GM18520 (cell line): ENCODE data around the gene PES1.
"Not testable (repeated sequence)": the region's sequence is repeated elsewhere in the genome, so short reads cannot be mapped to it uniquely, and the experiment has no call there.

Source experiments
- ATAC-seq: cut with Tn5 transposase; IDR thresholded peaks from one replicate; pipeline ENCODE4 v1.9.1; 2021; ENCODE audit not compliant: unreplicated experiment

PES1 gene

DNA sequence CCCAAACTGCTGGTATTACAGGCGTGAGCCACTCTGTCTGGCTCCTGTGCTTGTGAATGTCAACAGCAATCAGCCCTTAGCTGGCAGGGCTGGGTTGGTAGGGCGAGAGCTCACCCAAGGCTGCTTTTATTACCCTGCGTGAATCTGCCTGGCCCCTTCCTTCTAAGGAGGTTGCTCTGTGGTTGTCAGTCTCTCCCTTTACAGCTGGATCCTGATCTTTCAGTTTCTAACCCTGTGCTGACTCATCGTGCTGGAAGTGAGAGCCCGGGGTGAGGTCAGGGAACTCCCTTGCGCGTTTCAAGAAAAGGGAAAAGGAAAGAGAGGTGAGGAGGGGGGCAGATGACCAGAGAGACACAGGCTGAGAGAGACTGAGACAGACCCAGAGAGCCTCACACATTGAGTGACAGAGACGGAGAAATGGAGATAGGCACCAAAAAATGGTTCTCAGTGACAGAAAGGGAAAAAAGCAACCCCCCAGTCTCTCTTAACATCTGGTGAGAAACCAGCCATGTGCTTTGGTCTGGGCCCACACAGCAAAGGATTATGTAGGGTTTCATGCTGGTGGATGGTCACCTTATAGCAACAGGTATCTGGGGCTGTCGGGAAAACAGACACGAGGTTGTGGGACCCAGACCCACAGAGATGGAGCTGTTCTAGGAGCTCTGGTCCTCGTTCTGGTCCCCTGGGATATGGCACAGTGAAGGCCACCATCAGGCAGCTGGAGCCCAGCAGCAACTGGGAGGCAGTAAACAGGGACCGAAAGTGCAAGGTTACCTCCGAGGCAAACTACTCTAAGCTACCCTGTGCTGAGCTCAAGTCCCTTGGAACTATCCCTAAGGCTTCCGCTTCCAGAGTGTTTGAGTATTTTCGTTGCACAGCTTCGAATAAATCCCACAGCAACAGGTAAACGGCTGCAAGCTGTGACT, 17.8 kb upstream of the PES1 start:
- no peak for ATAC-seq

- no peak for ATAC-seq
Observed at GRCh38 chr22:30607939-30608338, 16.2 kb upstream of the PES1 start.

DNA sequence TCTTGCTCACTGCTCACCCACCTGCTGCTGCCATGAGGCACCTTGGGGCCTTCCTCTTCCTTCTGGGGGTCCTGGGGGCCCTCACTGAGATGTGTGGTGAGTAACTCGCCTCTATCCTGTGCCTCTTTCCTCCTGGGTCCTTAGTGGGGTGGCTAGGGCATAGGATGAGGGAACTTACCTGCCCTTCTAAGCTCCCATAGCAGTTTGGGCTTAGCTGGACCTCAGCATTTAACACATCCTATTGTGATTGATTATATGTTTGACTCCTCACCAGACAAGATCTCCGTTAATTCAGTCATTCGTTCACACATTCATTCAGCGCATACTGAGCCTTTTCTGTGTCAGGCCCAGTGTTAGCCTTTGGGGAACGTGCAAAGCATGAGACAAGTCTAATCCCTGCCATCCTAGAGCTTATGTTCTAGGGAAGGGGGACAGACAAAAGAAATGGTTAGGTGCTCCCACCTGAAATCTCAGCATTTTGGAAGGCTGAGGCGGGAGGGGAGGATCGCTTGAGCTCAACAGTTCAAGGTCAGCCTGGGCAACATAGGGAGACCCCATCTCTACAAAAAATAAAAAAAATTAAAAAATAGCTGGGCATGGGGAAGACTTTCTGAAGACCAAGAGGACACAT, 15.7 kb upstream of the PES1 start:
- ATAC-seq: no peak

GRCh38 chr22:30606455-30607299, 15.0 kb upstream of the PES1 start, which contains the start of gene TCN2:
TCN2 (plus strand) TSS chr22:30607174; CDS start chr22:30607332, 158 bp downstream.
- ATAC-seq: no peak

DNA sequence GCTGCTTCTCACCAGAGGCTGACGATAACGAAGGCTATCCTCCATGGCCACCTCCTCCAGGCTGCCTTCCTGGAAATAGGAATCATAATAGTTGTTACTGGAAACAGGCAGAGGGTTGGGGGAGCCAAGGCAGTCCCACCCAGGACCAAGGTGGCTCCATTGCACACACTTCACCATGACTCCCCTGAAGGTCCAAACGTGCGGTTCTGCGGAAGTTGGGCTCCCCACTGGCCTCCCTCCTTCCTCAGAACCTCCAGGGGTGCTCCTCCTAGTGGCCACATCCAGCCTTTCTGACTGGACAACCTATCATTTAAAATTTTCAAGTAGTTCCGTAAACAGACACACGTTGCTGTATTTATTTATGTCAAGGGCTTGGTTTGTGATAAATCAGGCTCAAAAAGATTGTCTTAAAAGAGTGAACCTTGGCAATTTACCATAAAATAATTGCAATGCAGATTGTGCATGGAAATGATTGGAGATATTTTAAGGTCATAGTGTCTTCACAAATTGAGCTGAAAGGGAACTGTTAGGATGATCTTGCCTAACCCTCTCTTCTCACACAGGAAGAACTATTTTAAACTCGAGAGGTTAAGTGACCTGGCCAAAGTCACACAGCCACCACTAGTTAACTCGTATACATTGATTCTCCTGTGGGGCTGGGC, 13.9 kb upstream of the PES1 start:
- ATAC-seq: no peak

DNA sequence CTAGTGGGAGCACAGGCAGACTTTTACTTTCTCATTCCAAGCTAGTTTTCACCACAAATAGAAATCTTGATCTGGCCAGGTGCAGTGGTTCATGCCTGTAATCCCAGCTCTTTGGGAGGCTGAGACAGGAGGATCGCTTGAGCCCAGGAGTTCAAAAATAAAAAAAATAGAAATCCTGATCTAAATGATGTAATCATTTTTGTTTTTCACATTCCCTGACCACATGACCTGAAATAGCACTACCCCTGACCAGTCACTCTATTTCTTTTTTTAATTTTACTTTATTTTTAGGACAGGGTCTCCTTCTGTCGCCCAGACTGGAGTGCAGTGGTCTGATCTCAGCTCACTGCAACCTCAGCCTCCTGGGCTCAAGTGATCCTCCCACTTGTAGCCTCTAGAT, 13.0 kb upstream of the PES1 start:
- no peak for ATAC-seq

- no peak for ATAC-seq
Observed at GRCh38 chr22:30603801-30604200, 12.1 kb upstream of the PES1 start.

DNA sequence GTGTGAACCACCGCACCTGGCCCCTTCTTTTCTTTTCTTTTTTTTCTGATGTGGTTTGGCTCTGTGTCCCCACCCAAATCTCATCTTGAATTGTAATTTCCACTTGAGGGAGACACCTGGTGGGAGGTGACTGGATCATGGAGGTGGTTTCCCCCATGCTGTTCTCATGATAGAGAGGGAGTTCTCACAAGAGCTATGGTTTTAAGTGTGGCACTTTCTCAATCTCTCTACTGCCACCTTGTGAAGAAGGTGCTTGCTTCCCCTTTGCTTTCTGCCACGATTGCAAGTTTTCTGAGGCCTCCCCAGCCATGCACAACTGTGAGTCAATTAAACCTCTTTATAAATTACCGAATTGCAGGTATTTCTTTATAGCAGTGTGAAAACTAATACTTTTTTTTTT, 10.3 kb upstream of the PES1 start:
- no peak for ATAC-seq

- no peak for ATAC-seq
Observed at GRCh38 chr22:30601464-30601863, 9.8 kb upstream of the PES1 start.

- no peak for ATAC-seq
Observed at GRCh38 chr22:30600921-30601320, 9.2 kb upstream of the PES1 start.

DNA sequence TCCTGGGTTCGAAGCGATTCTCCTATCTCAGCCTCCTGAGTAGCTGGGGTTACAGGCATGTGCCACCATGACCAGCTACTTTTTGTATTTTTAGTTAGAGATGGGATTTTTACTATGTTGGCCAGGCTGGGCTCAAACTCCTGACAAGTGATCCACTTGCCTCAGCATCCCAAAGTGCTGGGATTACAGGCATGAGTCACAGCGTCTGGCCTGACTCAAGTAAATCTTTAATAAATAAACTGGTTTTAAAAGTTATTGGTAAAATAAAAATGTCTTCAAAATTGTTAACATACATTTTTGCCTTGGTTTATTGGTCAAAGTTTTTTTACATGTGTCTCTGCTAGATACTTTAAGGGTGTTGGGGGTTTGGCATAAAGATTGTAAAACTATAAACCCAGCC, 7.3 kb upstream of the PES1 start:
- no peak for ATAC-seq

GRCh38 chr22:30596886-30597285, 5.2 kb upstream of the PES1 start:
- no peak for ATAC-seq

GRCh38 chr22:30596199-30596598, 4.5 kb upstream of the PES1 start:
- no peak for ATAC-seq

- ATAC-seq: not testable (repeated sequence)
Observed at GRCh38 chr22:30592360-30592713, 627 bp upstream of the PES1 start.

- peak; percentile 6 for ATAC-seq
Observed at GRCh38 chr22:30591191-30591587, 521 bp downstream of the PES1 start.

DNA sequence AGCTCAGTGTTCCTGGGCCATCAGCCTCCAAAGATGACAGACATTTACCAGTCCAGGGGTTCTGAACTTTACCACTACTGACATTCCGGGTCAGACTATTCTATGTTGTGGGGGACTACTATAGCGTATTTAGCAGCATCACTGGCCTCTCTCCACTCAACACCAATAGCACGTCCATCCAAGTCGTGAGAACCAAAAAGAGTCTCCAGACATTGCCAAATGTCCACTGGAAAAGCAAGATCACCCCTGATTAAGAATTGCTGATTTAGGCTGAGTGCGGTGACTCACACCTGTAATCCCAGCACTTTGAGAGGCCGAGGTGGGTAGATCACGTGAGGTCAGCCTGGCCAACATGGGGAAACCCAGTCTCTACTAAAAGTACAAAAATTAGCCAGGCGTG, 5.3 kb downstream of the PES1 start:
- ATAC-seq: no peak

DNA sequence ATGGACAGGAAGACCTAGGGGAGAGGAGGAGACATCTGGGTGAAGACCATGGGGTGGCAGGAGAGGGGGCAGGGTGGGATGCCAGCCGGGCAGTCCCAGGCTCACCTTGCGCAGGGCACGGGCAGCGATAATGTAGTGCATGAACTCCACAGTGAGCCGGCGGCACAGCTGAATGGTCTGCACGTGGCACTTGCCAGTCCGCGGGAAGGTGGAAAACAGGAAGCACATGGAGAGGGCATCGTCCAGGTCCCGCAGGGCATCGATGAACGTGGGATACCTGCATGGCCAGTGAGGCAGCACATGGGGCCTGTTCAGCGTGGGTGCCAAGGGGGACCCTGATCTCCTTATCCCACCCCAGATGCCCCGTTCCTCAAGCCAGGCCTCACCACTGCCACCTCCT, 7.3 kb downstream of the PES1 start:
- no peak for ATAC-seq

- no peak for ATAC-seq
Observed at GRCh38 chr22:30582788-30583545, 8.7 kb downstream of the PES1 start.

DNA sequence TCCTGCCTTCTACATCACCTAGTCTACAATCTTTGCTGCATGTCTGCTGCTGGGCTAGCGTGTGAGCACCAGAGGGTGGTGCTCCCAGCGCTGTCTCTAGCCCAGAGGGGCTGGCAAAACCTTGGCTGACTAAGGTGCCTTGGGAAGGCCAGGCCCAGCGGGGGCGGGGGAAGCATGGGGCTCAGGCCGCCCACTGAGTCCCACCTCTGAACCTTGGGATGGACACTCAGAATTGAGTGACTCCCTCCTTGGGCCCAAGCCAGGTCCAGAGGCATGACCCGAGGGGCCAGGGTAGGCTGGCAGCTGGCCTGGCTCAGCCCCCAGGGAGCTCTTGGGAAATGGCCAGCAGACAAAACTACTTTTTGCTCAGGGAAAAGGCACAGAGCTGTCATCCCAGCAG, 9.7 kb downstream of the PES1 start:
- no peak for ATAC-seq

DNA sequence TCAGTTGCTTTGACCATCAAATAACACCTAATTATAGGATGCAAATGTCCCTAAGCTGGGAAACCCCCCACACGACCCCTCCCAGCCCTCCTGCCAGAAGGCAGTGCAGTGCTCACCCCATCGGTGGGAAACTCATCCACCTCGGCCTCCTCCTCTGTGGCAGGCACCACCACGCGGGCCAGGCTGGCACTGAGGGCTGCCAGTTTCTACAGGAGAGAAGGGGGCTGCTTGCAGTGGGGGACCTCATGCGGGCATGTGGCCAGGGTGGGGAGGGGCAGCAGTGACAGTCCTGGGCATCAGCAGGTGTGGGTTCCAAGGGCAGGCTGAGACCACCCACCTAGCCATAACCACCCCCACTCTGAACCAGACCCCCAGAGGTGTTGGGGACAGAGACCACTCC, 10.8 kb downstream of the PES1 start:
- ATAC-seq: no peak
